ENCODE data around the gene SUN2.

SUN2 gene

GRCh38 chr22:38710351-38710750 is 45.4 kb downstream of the SUN2 start:
- Histone ChIP-seq H3K23ac (ENCODE audit: low read length) (no peak overlapping the region), H3K4ac (ENCODE audit: low read depth, low read length) (no peak overlapping the region), H3K4me1 (ENCODE audit: control insufficient read depth, low read depth, low read length) (peaks cover 37% of the 10 kb centered on the region), H4K5ac (ENCODE audit: low read length) (no peak overlapping the region), H3K18ac (ENCODE audit: low read length) (no peak overlapping the region), H3K9ac (ENCODE audit: low read length) (no peak overlapping the region), H2BK5ac (ENCODE audit: low read length) (no peak overlapping the region), H3K4me3 (ENCODE audit: low read length) (no peak overlapping the region), H3K27me3 (ENCODE audit: insufficient read depth, low read length, poor library complexity) (no peaks in the 10 kb centered on the region), H3K4me2 (ENCODE audit: low read length) (no peak overlapping the region), H3K27ac (ENCODE audit: low read depth, low read length) (no peak overlapping the region), H2AK5ac (ENCODE audit: low read length) (no peak overlapping the region), H4K8ac (ENCODE audit: low read depth, low read length) (no peak overlapping the region), H3K36me3 (ENCODE audit: control insufficient read depth, insufficient read depth, low read length) (no peaks in the 10 kb centered on the region), H3K56ac (ENCODE audit: low read length) (no peak overlapping the region), H2BK120ac (ENCODE audit: low read depth, low read length) (no peak overlapping the region), H2BK15ac (replicated peaks; ENCODE audit: low read depth) (no peak overlapping the region), H3K79me2 (ENCODE audit: control insufficient read depth, insufficient read depth, low read length) (peaks cover 75% of the 10 kb centered on the region), H3K79me1 (ENCODE audit: low read length) (peaks cover 31% of the 10 kb centered on the region)
- no CpG with 5 or more reads among the region's 3 CpGs for WGBS (ENCODE audit: extremely low coverage, insufficient coverage, low lambda C conversion rate)
- no peak for DNase-seq

GRCh38 chr22:38709306-38709705 is 46.5 kb downstream of the SUN2 start:
- Histone ChIP-seq H2BK5ac (ENCODE audit: low read length) (no peak overlapping the region), H3K27ac (ENCODE audit: low read depth, low read length) (no peak overlapping the region), H3K4me1 (ENCODE audit: control insufficient read depth, low read depth, low read length) (peaks cover 33% of the 10 kb centered on the region), H2BK120ac (ENCODE audit: low read depth, low read length) (no peak overlapping the region), H3K36me3 (ENCODE audit: control insufficient read depth, insufficient read depth, low read length) (no peaks in the 10 kb centered on the region), H3K4me2 (ENCODE audit: low read length) (no peak overlapping the region), H3K4me3 (ENCODE audit: low read length) (no peak overlapping the region), H2AK5ac (ENCODE audit: low read length) (no peak overlapping the region), H2BK15ac (replicated peaks; ENCODE audit: low read depth) (no peak overlapping the region), H3K23ac (ENCODE audit: low read length) (no peak overlapping the region), H3K79me1 (ENCODE audit: low read length) (peaks cover 21% of the 10 kb centered on the region), H4K8ac (ENCODE audit: low read depth, low read length) (no peak overlapping the region), H3K79me2 (ENCODE audit: control insufficient read depth, insufficient read depth, low read length) (peaks cover 64% of the 10 kb centered on the region), H4K5ac (ENCODE audit: low read length) (no peak overlapping the region), H3K27me3 (ENCODE audit: insufficient read depth, low read length, poor library complexity) (no peaks in the 10 kb centered on the region), H3K56ac (ENCODE audit: low read length) (peak overlapping the region; percentile 26), H3K18ac (ENCODE audit: low read length) (no peak overlapping the region), H3K9ac (ENCODE audit: low read length) (no peak overlapping the region), H3K4ac (ENCODE audit: low read depth, low read length) (no peak overlapping the region)
- DNase-seq: no peak
- no CpG with 5 or more reads among the region's 3 CpGs for WGBS (ENCODE audit: extremely low coverage, insufficient coverage, low lambda C conversion rate)

GRCh38 chr22:38707984-38708383 is 47.8 kb downstream of the SUN2 start:
- no CpG with 5 or more reads among the region's 3 CpGs for WGBS (ENCODE audit: extremely low coverage, insufficient coverage, low lambda C conversion rate)
- H3K9ac ChIP-seq (ENCODE audit: low read length): no peak overlapping the region
- H2BK15ac ChIP-seq (replicated peaks; ENCODE audit: low read depth): no peak overlapping the region
- no peak overlapping the region for H2BK5ac ChIP-seq (ENCODE audit: low read length)
- H3K18ac ChIP-seq (ENCODE audit: low read length): no peak overlapping the region
- H3K4me2 ChIP-seq (ENCODE audit: low read length): no peak overlapping the region
- H3K36me3 ChIP-seq (ENCODE audit: control insufficient read depth, insufficient read depth, low read length): no peaks in the 10 kb centered on the region
- H3K56ac ChIP-seq (ENCODE audit: low read length): no peak overlapping the region
- no peak overlapping the region for H4K8ac ChIP-seq (ENCODE audit: low read depth, low read length)
- peaks cover 16% of the 10 kb centered on the region for H3K79me1 ChIP-seq (ENCODE audit: low read length)
- no peaks in the 10 kb centered on the region for H3K27me3 ChIP-seq (ENCODE audit: insufficient read depth, low read length, poor library complexity)
- H3K23ac ChIP-seq (ENCODE audit: low read length): no peak overlapping the region
- no peak overlapping the region for H2AK5ac ChIP-seq (ENCODE audit: low read length)
- H3K27ac ChIP-seq (ENCODE audit: low read depth, low read length): no peak overlapping the region
- H3K4me3 ChIP-seq (ENCODE audit: low read length): no peak overlapping the region
- H2BK120ac ChIP-seq (ENCODE audit: low read depth, low read length): no peak overlapping the region
- no peak overlapping the region for H4K5ac ChIP-seq (ENCODE audit: low read length)
- H3K4me1 ChIP-seq (ENCODE audit: control insufficient read depth, low read depth, low read length): peaks cover 23% of the 10 kb centered on the region
- DNase-seq: no peak
- H3K79me2 ChIP-seq (ENCODE audit: control insufficient read depth, insufficient read depth, low read length): peaks cover 53% of the 10 kb centered on the region
- no peak overlapping the region for H3K4ac ChIP-seq (ENCODE audit: low read depth, low read length)

- no peak overlapping the region for H4K5ac ChIP-seq (ENCODE audit: low read length)
- peak overlapping the region; percentile 25 for H3K4me2 ChIP-seq (ENCODE audit: low read length)
- H2BK5ac ChIP-seq (ENCODE audit: low read length): no peak overlapping the region
- peaks cover 13% of the 10 kb centered on the region for H3K79me1 ChIP-seq (ENCODE audit: low read length)
- no peak overlapping the region for H2AK5ac ChIP-seq (ENCODE audit: low read length)
- no peak overlapping the region for H3K18ac ChIP-seq (ENCODE audit: low read length)
- no peak overlapping the region for H3K4ac ChIP-seq (ENCODE audit: low read depth, low read length)
- peak; percentile 55 for DNase-seq
- H3K79me2 ChIP-seq (ENCODE audit: control insufficient read depth, insufficient read depth, low read length): peaks cover 47% of the 10 kb centered on the region
- H2BK15ac ChIP-seq (replicated peaks; ENCODE audit: low read depth): no peak overlapping the region
- H3K36me3 ChIP-seq (ENCODE audit: control insufficient read depth, insufficient read depth, low read length): no peaks in the 10 kb centered on the region
- no peak overlapping the region for H3K27ac ChIP-seq (ENCODE audit: low read depth, low read length)
- H3K23ac ChIP-seq (ENCODE audit: low read length): no peak overlapping the region
- H2BK120ac ChIP-seq (ENCODE audit: low read depth, low read length): no peak overlapping the region
- no peaks in the 10 kb centered on the region for H3K27me3 ChIP-seq (ENCODE audit: insufficient read depth, low read length, poor library complexity)
- no peak overlapping the region for H4K8ac ChIP-seq (ENCODE audit: low read depth, low read length)
- no CpG with 5 or more reads among the region's 2 CpGs for WGBS (ENCODE audit: extremely low coverage, insufficient coverage, low lambda C conversion rate)
- peak overlapping the region; percentile 82 for H3K9ac ChIP-seq (ENCODE audit: low read length)
- H3K4me3 ChIP-seq (ENCODE audit: low read length): no peak overlapping the region
- H3K56ac ChIP-seq (ENCODE audit: low read length): peak overlapping the region; percentile 38
- peaks cover 18% of the 10 kb centered on the region for H3K4me1 ChIP-seq (ENCODE audit: control insufficient read depth, low read depth, low read length)
Measured at GRCh38 chr22:38707346-38707745, 48.5 kb downstream of the SUN2 start.

- Histone ChIP-seq H3K36me3 (ENCODE audit: control insufficient read depth, insufficient read depth, low read length) (no peaks in the 10 kb centered on the region), H3K56ac (ENCODE audit: low read length) (peak overlapping the region; percentile 93), H4K8ac (ENCODE audit: low read depth, low read length) (no peak overlapping the region), H3K4me3 (ENCODE audit: low read length) (peak overlapping the region; percentile 21), H3K4ac (ENCODE audit: low read depth, low read length) (no peak overlapping the region), H4K5ac (ENCODE audit: low read length) (no peak overlapping the region), H3K23ac (ENCODE audit: low read length) (no peak overlapping the region), H3K18ac (ENCODE audit: low read length) (no peak overlapping the region), H3K4me1 (ENCODE audit: control insufficient read depth, low read depth, low read length) (peaks cover 16% of the 10 kb centered on the region), H2BK15ac (replicated peaks; ENCODE audit: low read depth) (no peak overlapping the region), H3K9ac (ENCODE audit: low read length) (peak overlapping the region; percentile 82), H3K27me3 (ENCODE audit: insufficient read depth, low read length, poor library complexity) (no peaks in the 10 kb centered on the region), H3K79me2 (ENCODE audit: control insufficient read depth, insufficient read depth, low read length) (peaks cover 47% of the 10 kb centered on the region), H2BK5ac (ENCODE audit: low read length) (no peak overlapping the region), H2AK5ac (ENCODE audit: low read length) (no peak overlapping the region), H3K79me1 (ENCODE audit: low read length) (peaks cover 13% of the 10 kb centered on the region), H3K27ac (ENCODE audit: low read depth, low read length) (no peak overlapping the region), H3K4me2 (ENCODE audit: low read length) (peak overlapping the region; percentile 32), H2BK120ac (ENCODE audit: low read depth, low read length) (no peak overlapping the region)
- no CpG with 5 or more reads among the region's 4 CpGs for WGBS (ENCODE audit: extremely low coverage, insufficient coverage, low lambda C conversion rate)
- peak; percentile 25 for DNase-seq
Measured at GRCh38 chr22:38706901-38707195, 49.0 kb downstream of the SUN2 start.

- Histone ChIP-seq H3K56ac (ENCODE audit: low read length) (peak overlapping the region; percentile 93), H3K9ac (ENCODE audit: low read length) (peak overlapping the region; percentile 82)
Measured at GRCh38 chr22:38706101-38706900, 49.5 kb downstream of the SUN2 start.

More at GRCh38 chr22:38706101-38706900, 49.5 kb downstream of the SUN2 start:
- Histone ChIP-seq H2AK5ac (ENCODE audit: low read length) (no peak overlapping the region), H2BK5ac (ENCODE audit: low read length) (no peak overlapping the region), H3K23ac (ENCODE audit: low read length) (no peak overlapping the region), H3K4ac (ENCODE audit: low read depth, low read length) (peak overlapping the region; percentile 44), H3K79me2 (ENCODE audit: control insufficient read depth, insufficient read depth, low read length) (peaks cover 47% of the 10 kb centered on the region), H3K18ac (ENCODE audit: low read length) (peak overlapping the region; percentile 86), H2BK120ac (ENCODE audit: low read depth, low read length) (no peak overlapping the region), H4K5ac (ENCODE audit: low read length) (no peak overlapping the region), H4K8ac (ENCODE audit: low read depth, low read length) (peak overlapping the region; percentile 43), H3K4me1 (ENCODE audit: control insufficient read depth, low read depth, low read length) (peaks cover 16% of the 10 kb centered on the region), H3K79me1 (ENCODE audit: low read length) (peaks cover 13% of the 10 kb centered on the region), H3K27me3 (ENCODE audit: insufficient read depth, low read length, poor library complexity) (no peaks in the 10 kb centered on the region), H3K4me3 (ENCODE audit: low read length) (peak overlapping the region; percentile 21), H2BK15ac (replicated peaks; ENCODE audit: low read depth) (no peak overlapping the region), H3K27ac (ENCODE audit: low read depth, low read length) (peak overlapping the region; percentile 62), H3K36me3 (ENCODE audit: control insufficient read depth, insufficient read depth, low read length) (no peaks in the 10 kb centered on the region), H3K4me2 (ENCODE audit: low read length) (peak overlapping the region; percentile 32)
- peak; percentile 31 for DNase-seq
- no CpG with 5 or more reads among the region's 80 CpGs for WGBS (ENCODE audit: extremely low coverage, insufficient coverage, low lambda C conversion rate)

Data from mesendoderm (in vitro differentiated cells).